Thoracic aorta (tissue), 2 donors: Measurements from ENCODE around the gene DCPS. TPM values are rescaled to one million over a fixed set of nuclear protein-coding genes. Genes with fewer than 3 reads are reported as not detected.

Experiments used
- ATAC-seq: fragments of 150-250 bp; one replicate; pipeline ENCODE4 v1.8.0; 2017; ENCODE audit warnings: low read depth; ENCODE audit not compliant: insufficient number of reproducible peaks, low FRiP score
- DNase-seq: peaks from one replicate; pipeline ENCODE4 v3.0.0-alpha.2; 2020; ENCODE audit warnings: low spot score
- H3K27ac ChIP-seq, 2 donors: fragments of 200-600 bp; sonication (generic); 1 replicate in 1 of 2; 2 replicates in 1 of 2; pipeline ENCODE4 v1.5.1; 2016; ENCODE audit warnings: mild to moderate bottlenecking in 2 of 2, moderate library complexity in 2 of 2
- H3K27me3 ChIP-seq: fragments of 200-600 bp; sonication (generic); replicated peaks from 2 replicates; pipeline ENCODE4 v1.6.0; 2016; ENCODE audit warnings: mild to moderate bottlenecking; ENCODE audit not compliant: insufficient read depth
- H3K36me3 ChIP-seq: fragments of 200-600 bp; sonication (generic); one replicate; pipeline ENCODE4 v1.5.1; 2016
- H3K4me1 ChIP-seq, 2 donors: fragments of 200-600 bp; sonication (generic); 1 replicate in 1 of 2; 2 replicates in 1 of 2; pipeline versions ENCODE4 v1.5.1 to v1.6.0; 2016; ENCODE audit warnings: low read depth in 2 of 2, mild to moderate bottlenecking in 1 of 2; ENCODE audit not compliant: control insufficient read depth in 1 of 2
- H3K4me3 ChIP-seq: fragments of 200-600 bp; sonication (generic); 2 replicates; pipeline ENCODE4 v1.5.1; 2016; ENCODE audit warnings: mild to moderate bottlenecking
- H3K9me3 ChIP-seq: fragments of 200-600 bp; sonication (generic); 2 replicates; pipeline ENCODE4 v1.5.1; 2016
- total RNA-seq, 2 donors: library from RNA; depleted of rRNA; stranded (reverse); fragments of >200 nt; gene quantifications; one replicate each; pipeline versions ENCODE4 v1.1.0 to v1.2.3, GENCODE V29; 2016
- TF ChIP-seq, protein P1 (sequence below): fragments of 200-600 bp; sonication (generic); IDR thresholded peaks from one replicate; pipeline ENCODE4 v1.5.1; 2019; ENCODE audit warnings: antibody characterized with exemption

The DCPS gene
- total RNA-seq, 2 donors from 2014 or later = 8.4 to 9.7 TPM

DNA sequence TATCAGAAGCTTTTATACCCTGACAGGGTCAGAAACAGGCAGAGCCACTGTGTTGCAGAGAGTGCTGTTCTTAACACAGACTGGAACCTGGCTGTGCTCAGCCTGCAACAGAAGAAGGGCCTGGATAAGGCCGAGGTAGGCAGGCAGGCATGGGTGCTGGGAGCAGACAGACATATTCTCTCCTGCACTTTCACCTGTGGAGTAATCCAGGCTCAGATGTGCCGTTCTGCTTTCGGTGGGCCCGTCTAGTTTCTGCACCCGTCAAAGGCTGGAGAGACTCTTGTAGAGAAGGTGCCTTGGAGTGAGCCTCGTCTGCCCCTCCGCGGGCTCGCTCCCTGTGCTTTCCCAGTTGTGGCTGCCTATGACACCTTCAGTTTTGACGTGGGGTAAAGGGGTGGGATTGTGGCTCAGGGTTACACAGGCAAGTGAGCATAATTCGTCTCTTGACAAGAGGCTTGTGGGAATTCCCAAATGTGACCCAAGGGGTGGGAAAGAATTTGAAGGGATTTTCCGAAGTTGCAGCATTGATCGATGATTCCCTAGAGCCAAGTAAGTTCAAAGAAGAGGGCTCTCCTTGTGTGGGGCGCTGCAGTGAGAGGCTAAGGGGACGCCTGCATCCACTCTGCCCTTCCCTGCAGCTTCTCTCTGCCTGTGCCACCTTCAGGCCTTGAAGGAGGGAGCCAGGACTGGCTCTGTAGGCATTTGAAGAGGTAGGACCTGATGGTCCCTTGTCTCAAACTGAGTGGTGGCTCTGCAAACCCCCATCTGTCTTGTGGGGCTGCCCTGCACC is 35.4 kb downstream of the DCPS start:
- no peaks in the 10 kb centered on the region for H3K27me3 ChIP-seq
- H3K27ac ChIP-seq = no peak overlapping the region

GRCh38 chr11:126339863-126340434 is 36.1 kb downstream of the DCPS start:
- Histone ChIP-seq H3K36me3 (no peaks in the 10 kb centered on the region), H3K27ac (no peak overlapping the region), H3K4me3 (no peak overlapping the region), H3K4me1 (no peaks in the 10 kb centered on the region), H3K27me3 (no peaks in the 10 kb centered on the region), H3K9me3 (no peaks in the 10 kb centered on the region)
- DNase-seq (no peak), ATAC-seq (no peak)
- TF ChIP-seq, protein P1, sequence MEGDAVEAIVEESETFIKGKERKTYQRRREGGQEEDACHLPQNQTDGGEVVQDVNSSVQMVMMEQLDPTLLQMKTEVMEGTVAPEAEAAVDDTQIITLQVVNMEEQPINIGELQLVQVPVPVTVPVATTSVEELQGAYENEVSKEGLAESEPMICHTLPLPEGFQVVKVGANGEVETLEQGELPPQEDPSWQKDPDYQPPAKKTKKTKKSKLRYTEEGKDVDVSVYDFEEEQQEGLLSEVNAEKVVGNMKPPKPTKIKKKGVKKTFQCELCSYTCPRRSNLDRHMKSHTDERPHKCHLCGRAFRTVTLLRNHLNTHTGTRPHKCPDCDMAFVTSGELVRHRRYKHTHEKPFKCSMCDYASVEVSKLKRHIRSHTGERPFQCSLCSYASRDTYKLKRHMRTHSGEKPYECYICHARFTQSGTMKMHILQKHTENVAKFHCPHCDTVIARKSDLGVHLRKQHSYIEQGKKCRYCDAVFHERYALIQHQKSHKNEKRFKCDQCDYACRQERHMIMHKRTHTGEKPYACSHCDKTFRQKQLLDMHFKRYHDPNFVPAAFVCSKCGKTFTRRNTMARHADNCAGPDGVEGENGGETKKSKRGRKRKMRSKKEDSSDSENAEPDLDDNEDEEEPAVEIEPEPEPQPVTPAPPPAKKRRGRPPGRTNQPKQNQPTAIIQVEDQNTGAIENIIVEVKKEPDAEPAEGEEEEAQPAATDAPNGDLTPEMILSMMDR = no peak

More for the DNA sequence above, 35.4 kb downstream of the DCPS start:
- TF ChIP-seq, protein P1 = no peak
- H3K9me3 ChIP-seq = no peaks in the 10 kb centered on the region
- no peak overlapping the region for H3K4me3 ChIP-seq
- H3K4me1 ChIP-seq = no peaks in the 10 kb centered on the region
- ATAC-seq = no peak
- no peak for DNase-seq
- H3K36me3 ChIP-seq = no peaks in the 10 kb centered on the region

GRCh38 chr11:126340960-126341606 is 37.2 kb downstream of the DCPS start:
- no peak overlapping the region for H3K4me3 ChIP-seq
- TF ChIP-seq, protein P1 = no peak
- H3K36me3 ChIP-seq = no peaks in the 10 kb centered on the region
- H3K27me3 ChIP-seq = no peaks in the 10 kb centered on the region
- no peaks in the 10 kb centered on the region for H3K9me3 ChIP-seq
- ATAC-seq = no peak
- no peak for DNase-seq
- peaks cover under 1 to 8% of the 10 kb centered on the region in 2 donors for H3K4me1 ChIP-seq
- no peak overlapping the region for H3K27ac ChIP-seq

GRCh38 chr11:126341760-126342161 is 37.9 kb downstream of the DCPS start:
- Histone ChIP-seq H3K36me3 (no peaks in the 10 kb centered on the region), H3K4me1 (peaks cover 6 to 15% of the 10 kb centered on the region in 2 donors), H3K27ac (no peak overlapping the region), H3K9me3 (no peaks in the 10 kb centered on the region), H3K4me3 (no peak overlapping the region), H3K27me3 (no peaks in the 10 kb centered on the region)
- TF ChIP-seq, protein P1 = no peak
- ATAC-seq (no peak), DNase-seq (no peak)

GRCh38 chr11:126343051-126343450 is 39.2 kb downstream of the DCPS start:
- no peak for ATAC-seq
- Histone ChIP-seq H3K9me3 (no peaks in the 10 kb centered on the region), H3K36me3 (no peaks in the 10 kb centered on the region), H3K4me1 (peaks cover 7 to 25% of the 10 kb centered on the region in 2 donors), H3K27me3 (no peaks in the 10 kb centered on the region), H3K27ac (no peak overlapping the region), H3K4me3 (no peak overlapping the region)
- TF ChIP-seq, protein P1 = no peak
- no peak for DNase-seq
